ENCODE data around the gene JDP2. TPM values are rescaled to one million over a fixed set of nuclear protein-coding genes. Genes with fewer than 3 reads are reported as not detected.

JDP2 gene
- total RNA-seq, 4 donors from 2014 or later, result 42.7 to 118 (median 96.9) TPM

- TF ChIP-seq CTCF (IDR thresholded peaks at IDR 0.05; ENCODE audit: low read depth), result no peak
Measured at GRCh38 chr14:75432411-75432810, 4.6 kb downstream of the JDP2 start.

- no peak for TF ChIP-seq CTCF (IDR thresholded peaks at IDR 0.05; ENCODE audit: low read depth)
Measured at GRCh38 chr14:75433631-75434071, 5.8 kb downstream of the JDP2 start.

GRCh38 chr14:75434138-75434889 lies 6.5 kb downstream of the JDP2 start:
- TF ChIP-seq CTCF (IDR thresholded peaks at IDR 0.05; ENCODE audit: low read depth), result no peak

GRCh38 chr14:75434890-75435248 lies 7.0 kb downstream of the JDP2 start:
- no peak for TF ChIP-seq CTCF (IDR thresholded peaks at IDR 0.05; ENCODE audit: low read depth)

- no peak for TF ChIP-seq CTCF (IDR thresholded peaks at IDR 0.05; ENCODE audit: low read depth)
Measured at GRCh38 chr14:75435473-75435872, 7.7 kb downstream of the JDP2 start.

- TF ChIP-seq CTCF (IDR thresholded peaks at IDR 0.05; ENCODE audit: low read depth), result no peak
Measured at GRCh38 chr14:75437201-75438143, 9.7 kb downstream of the JDP2 start.

- no peak for TF ChIP-seq CTCF (IDR thresholded peaks at IDR 0.05; ENCODE audit: low read depth)
Measured at GRCh38 chr14:75438486-75439080, 10.8 kb downstream of the JDP2 start.
